ENCODE data around the gene NBEAL2.

The NBEAL2 gene, protein sequence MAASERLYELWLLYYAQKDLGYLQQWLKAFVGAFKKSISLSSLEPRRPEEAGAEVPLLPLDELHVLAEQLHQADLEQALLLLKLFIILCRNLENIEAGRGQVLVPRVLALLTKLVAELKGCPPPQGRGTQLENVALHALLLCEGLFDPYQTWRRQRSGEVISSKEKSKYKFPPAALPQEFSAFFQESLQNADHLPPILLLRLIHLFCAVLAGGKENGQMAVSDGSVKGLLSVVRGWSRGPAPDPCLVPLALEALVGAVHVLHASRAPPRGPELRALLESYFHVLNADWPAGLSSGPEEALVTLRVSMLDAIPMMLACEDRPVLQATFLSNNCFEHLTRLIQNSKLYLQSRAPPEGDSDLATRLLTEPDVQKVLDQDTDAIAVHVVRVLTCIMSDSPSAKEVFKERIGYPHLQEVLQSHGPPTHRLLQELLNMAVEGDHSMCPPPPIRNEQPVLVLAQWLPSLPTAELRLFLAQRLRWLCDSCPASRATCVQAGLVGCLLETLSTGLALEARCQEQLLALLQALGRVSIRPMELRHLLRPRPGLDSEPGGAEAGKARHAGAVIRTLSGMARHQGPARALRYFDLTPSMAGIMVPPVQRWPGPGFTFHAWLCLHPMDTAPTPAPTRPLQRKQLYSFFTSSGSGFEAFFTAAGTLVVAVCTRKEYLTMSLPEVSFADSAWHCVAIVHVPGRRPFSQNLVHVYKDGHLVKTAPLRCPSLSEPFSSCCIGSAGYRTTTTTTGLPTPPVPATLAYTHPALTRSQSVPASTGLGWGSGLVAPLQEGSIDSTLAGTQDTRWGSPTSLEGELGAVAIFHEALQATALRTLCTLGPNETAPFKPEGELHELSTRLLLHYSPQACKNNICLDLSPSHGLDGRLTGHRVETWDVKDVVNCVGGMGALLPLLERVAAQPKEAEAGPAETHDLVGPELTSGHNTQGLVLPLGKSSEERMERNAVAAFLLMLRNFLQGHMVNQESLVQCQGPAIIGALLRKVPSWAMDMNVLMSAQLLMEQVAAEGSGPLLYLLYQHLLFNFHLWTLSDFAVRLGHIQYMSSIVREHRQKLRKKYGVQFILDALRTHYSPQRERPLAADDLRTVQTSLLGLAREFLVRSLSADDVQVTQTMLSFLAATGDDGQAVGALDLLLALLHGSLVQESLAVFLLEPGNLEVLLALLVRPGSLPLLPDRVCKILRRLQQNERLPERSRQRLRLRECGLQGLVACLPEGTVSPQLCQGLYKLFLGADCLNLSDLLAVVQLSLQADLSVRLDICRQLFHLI (N-terminal part only)
- total RNA-seq = 42.6 to 309 (median 129) reads per million in 17 experiments

DNA sequence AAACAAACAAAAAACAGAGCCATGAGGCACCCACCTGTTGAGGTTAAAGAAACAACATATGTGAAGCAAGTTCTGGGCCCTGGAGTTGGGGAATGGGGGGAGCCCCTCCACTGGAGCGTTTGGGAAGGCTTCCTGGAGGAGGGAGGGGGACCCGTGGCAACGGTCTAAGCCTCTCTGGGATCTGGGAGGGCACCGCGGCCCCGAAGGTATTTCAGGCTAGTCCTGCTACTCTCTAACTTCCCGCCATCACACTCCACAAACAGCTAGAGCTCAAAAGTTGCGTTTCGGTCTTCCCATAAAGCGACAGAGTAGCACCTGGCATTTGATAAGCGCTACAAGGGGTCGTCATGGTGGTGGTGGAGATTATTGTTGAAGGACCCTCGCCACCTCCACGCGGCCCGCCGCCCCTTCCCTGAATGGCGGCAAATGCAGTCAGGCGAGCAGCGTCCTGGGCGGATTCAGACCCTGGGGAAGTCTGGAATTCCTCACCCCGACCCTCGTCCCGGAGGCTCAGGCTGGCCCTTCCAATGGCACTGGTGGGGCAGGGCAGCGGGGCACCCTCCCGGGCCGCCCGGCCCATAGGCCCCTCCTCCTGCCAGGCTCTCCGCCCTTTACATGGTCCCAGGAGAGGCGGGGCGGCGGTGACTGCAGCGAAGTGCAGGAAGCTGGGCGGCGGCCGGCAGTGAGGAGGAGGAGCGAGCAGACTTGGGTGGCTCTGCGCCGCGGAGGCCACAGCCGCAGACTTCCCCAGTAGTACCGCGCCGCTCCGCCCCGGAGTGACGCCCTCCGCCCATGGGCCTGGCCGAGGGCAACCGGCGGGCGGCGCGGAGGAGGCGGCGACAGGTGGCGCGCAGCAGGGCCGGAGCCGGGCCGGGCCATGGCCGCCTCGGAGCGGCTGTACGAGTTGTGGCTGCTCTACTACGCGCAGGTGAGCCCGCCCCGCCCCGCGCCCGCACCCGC, at the start of gene NBEAL2:
TSS of gene NBEAL2 (plus strand) at position 682 of the 960 bp plus-strand sequence. CDS start at position 878, 196 bp downstream.
- peak; percentile 96 to 99 (median 98) for DNase-seq

DNA sequence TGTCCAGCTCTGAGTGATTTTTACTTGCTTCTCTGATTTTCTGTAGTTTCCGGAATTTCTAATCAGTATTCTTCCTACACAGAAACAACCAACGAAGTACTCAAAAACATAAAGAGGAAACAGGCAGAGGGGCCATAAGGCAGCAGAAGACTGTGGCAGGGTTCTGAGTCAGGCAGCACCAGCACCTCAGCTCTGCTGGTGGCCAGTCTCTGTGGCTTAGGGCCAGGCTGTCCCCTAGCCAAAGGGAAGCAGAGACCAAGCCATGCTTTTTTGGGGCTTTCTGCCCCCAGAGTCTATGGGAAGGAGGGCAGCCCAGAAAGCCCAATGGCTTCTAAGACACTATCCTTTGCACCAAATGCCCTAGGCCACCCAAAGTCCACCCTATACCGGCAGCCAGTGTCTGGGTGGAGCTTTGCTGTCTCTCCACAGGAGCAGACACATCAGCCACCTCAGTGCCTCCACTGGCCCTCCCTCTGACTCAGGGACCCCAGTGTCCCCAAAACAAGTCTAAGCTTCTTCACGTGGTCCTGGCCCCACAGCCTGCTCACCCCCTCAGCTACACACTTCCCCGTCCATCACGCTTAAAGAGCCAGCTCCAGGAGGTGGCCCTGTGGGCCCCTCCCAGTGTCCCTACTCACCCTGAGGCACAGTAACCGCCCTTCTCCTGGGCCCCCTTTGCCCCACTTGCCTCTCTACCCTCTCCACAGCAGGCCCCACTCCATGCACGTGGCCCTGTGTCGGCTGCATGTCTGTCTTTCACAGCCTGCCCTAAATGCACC, 49.1 kb upstream of the NBEAL2 start:
- peak; percentile 76 to 93 (median 87) for DNase-seq

DNA sequence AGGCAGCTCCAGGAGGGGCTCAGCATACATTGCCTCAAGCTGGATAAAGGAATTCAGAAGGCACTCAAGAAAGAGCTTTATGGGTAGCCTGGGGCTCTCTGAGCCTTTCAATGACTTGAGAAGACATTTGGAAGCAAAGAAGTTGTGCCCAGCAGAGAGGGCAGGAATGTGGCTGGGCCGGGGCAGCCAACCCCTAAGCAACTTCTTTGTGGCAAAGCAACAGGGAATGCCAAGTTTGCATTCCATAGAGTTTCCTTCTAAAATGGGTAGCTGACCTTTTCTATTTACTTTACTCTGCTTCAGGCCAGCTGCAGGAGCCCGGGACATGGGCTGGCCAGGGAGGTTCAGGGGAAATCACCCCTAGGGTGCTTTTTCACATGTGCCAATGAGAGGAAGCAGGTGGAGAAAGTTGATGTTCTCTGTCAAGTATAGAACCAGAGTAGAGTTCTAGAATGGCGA, 48.5 kb upstream of the NBEAL2 start:
- DNase-seq = no peak

DNA sequence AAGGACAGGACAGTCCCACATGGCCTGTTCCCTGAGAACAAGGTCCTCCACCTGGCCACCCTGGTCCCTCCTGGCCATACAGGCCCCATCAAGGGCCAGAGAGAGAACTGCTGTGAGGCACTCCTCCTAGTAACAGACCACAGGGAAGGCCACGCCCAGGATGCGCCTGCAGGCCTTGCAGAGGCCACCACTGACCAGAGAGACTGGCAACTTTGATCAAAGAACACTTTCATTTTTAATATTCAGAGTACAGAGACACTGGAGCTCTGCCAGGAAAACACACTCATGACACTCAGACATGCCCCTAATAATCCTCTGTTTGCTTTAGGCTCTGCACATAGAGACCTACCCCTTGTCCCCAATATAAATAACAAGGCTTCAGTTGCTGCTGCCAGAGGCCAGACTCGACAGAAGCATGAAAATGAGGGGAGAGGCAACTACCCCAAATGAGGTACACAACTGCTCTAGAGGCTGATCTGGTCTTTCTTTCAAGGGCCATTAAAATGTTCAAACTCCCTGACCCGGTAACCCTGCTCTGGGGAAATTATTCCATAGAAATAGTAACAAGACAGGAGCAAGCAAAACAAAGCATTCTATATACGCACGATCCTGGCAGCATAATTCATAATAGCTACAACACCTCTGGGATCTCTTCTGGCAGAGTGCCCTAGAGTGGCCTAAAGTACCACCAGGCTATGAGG, 47.7 kb upstream of the NBEAL2 start:
- peak; percentile 59 to 77 (median 70) for DNase-seq

DNA sequence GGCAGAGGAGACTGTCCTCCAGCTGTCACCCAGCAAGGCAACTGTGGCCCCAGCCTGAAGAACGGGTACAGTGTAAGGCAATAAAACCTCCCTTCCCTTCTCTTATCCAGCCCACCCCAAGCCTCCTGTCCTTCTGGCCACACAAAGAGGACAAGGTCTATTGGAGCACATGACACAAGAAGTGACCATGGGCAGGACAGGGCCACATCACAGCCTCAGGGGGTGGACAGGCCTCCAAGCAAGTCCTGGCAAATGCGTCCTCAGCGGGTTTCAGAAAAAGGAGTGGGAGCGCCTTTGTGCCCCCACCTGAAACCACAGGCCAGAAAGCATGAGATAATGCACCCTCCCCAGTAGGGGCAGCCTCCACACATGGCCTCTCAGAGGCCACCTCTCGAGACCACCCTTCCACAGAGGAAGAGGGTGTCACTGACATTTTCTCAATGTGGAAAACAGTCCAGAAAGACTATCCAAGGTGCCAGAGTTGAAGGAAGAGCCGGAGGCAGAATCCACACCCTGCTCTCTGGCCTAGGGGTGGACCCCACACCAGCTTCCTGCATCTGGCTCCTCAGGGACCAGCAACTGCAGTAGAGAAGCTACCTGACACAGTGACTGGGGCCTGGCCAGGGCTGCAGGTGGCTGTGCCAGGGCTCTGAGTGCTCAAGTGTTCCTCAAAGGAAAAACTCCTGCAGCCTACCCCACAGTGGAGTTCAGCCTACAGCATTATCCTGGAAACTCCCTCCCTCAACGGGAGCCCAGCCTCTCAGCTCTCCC, 46.8 kb upstream of the NBEAL2 start:
- DNase-seq = no peak

DNA sequence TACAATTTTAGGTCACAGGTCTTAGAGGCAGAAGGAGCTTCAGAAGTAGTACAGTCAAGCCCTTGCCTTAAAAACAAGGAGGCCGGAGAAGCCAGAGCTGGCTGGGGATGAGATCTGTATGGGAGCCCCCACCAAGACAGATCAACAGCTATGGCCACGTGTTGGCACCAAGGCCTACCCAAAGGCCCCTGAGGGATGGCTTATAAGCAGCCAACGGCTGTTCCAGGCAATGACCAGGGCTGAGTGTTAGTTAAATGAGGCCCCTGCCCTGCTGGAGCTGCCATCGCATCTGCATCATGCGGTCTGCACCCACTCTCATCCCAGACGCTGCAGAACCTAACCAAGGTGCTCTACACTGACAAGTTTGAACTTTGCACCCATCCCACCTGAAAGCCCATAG, 46.2 kb upstream of the NBEAL2 start:
- no peak for DNase-seq

DNA sequence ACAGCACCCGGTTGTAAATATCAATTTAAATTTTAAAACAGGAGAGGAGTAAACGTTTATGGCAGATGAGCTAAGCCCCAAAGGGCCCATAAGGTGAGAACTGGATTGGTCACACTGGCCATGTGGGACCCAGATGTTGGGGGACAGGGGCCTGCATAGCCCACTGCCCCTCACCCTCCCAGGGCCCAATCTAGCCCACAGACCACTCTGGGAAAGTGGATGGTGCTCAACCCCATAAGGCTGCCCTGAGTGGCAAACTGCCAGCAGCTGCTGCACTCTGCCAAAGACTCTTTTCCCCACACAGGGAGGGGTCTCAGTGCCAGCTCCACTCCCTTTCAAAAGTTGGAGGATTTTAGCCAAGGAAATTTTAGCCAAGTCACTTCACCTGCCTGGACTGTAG, 45.4 kb upstream of the NBEAL2 start:
- DNase-seq = no peak

DNA sequence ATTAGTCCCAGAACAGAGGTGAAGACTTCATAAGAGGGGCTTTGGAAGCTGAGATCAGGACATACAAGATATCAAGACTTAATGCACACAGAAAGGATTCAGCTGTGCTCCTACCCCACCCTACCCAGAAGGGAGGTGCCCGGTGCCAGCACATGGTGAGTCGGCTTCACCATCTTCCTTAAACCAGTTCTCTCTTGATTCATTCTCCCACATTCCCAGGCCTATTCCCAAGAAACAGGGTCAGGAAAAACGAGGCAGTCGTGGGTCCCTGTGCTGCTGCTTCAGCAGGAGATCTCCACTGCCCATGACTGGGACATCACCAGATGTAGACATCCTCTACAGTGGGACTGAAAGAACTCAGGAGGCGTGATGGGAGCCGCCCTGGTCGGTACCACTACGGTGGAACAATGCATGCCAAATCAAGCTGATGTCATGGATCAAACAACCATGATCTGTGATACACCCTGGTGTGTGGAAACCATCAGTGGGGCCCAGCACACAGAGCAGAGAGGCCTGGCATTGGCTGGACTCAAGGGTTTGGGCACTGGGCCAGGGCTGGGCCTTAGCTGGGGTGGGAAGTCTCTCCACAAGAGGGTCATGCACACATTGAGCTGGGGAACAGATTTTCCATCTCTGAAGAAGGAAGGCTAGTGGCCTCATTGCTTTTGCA, 44.8 kb upstream of the NBEAL2 start:
- DNase-seq = peak; percentile 21 to 58 (median 46)

DNA sequence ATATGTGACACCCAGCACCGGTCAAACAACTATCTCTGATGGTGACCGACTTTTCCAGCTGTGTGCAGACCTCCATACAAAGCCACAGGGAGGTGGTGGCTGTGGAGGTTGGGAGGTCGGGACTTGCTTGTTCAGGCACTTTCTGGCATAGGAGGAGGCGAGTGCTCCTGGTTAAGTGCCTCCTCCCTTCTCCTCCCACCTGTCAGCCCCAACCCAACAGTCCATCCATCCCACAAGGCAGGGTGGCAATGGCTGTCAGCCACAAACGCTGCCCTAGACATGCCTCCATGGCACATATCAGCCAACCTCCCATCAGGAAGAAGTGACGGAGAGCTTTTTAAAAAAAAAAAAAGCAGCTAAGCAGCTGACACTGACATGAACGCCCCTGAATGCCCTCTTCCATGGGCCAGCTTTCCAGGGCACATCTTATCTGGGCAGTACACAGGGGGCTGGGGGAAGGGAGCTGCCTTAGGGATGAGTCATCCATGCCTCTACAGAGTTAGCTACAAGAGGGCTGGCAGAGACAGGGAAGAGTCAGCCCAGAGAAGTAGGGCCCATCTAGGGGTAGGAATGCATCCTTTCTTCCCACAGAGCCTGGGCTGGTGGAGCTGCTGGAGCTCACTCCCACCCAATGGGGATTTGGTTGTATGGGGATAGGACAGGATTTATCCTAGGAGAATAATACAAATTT, 44.2 kb upstream of the NBEAL2 start:
- peak; percentile 49 to 80 (median 75) for DNase-seq

DNA sequence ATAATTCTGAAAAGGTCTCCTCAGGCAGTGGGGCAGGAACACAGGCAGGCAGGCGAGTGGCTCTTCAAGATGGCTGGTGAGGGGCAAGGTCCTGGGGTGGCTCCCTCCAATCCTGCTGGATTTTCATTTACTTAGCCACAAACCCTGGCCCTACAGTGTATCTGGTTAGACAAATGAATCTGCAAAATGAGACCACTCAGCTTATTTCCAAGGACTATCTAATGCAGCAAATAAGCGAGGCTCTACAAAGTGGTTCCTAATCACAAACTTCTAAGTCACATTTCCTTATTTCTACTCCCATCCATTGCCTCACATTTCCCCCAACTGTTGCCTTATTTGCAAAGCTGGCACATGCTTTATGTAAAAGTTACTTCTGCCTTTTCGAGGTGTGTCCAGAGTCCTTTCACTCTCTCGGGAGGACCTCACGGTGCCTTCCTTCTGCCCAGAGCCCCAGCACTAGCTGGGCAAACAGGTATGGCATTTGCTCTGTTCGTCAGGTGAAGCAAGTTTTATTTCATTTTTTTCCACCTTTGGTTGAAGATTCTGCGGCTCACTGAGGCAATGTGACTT, 43.4 kb upstream of the NBEAL2 start:
- DNase-seq = peak; percentile 74 to 90 (median 81)

DNA sequence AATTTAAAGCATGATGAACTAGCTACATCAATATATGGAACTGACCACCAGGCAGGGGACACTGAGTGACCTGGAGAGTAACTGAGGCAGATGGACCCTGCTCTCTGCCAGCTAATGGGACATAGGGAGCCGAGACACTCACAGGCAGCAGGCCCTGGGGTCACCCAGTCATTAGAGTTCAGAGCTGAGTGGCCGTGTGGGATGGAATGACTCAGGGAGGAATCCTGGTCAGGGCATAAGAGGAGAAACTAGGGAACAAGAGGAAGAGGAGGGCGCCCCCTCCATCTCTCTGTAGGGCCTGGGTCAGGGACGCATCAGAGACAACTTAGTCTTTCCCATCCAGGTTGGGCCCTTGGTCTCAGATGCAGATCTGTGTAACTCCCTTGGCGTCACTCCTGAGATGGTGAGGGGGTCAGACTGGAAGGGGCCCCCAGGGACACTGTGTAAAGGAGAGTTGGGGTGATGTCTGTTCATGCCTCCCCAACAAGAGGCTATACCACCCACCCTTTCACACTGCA, 42.7 kb upstream of the NBEAL2 start:
- DNase-seq = peak; percentile 71 to 84 (median 78)

DNA sequence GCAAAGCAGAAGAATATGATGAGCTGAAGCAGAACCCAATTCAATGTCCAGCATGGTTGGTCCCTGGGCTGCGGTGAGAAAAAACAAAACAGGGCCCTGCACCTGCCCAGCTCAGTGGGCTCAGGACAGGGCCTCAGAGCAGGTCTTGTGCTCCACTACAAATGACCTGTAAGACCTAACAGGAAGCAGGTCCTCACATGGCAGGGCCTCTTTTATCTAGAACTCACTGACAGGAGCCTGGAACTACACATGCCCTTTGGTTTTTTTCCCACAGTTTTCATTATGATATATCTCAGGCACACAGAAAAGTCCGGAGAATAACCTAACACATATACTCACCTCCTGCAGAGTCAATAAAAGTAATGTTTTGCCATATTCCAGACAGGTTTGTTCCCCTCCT, 41.3 kb upstream of the NBEAL2 start:
- no peak for DNase-seq

DNA sequence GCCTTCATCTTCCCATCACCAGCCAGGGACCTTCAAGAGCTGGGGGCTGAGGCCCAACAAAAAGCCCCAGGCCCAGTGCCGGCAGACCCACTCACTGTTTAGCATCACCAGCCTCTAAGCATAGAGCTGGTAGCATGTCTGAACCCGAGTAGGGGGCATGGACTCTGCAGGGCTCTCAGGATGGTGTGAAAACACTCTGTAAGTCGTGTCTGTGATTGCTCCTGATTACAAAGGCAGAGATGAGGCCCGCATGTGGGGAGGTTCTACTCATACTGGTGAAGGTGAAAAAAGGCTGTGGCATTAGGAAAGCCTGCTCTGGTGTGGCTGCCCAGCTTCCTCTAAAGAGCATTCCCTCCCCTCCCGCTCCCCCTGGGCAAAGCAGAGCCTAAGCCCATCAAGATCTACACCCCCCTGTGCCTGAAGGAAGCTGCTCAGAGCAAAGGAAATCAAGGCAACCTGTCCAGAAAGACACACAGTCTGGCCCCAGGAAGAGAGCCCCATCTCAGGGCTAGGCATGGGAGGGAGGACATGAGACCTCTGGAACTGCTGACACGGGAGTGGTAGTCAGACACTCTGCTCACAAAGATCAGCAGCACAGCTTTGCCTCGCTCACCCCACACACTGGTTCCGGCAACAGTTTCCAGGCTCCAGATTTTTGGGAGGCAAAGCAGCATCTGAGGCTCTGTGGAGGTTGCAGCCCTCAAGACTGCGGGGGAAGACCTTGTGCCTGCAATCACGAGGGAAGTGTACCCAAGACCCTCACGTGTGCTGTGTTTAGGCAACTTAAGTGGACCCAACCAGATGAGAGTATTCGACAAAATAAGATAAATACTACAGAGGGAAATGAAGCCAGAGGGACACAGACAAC, 39.7 kb upstream of the NBEAL2 start:
- DNase-seq = peak; percentile 53 to 71 (median 62)

DNA sequence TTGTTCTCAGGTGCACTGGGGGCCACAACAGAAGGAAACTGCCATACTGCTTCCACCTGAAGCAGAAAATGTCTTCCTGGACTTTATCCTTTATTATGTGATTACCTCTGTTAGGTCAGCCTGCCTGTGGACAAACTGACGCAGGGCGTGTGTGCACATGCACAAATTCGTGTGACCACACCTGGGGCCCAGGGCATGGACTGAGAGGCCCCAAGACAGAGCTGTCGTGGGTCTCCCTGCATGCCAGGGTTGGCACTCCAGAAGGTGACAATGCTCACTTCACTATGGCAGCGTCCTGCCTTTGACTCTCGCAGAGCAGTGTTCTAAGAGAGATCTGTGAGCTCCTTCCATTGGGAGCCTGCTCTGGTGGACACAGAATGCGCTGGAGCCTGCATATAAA, 37.4 kb upstream of the NBEAL2 start:
- DNase-seq = no peak

DNA sequence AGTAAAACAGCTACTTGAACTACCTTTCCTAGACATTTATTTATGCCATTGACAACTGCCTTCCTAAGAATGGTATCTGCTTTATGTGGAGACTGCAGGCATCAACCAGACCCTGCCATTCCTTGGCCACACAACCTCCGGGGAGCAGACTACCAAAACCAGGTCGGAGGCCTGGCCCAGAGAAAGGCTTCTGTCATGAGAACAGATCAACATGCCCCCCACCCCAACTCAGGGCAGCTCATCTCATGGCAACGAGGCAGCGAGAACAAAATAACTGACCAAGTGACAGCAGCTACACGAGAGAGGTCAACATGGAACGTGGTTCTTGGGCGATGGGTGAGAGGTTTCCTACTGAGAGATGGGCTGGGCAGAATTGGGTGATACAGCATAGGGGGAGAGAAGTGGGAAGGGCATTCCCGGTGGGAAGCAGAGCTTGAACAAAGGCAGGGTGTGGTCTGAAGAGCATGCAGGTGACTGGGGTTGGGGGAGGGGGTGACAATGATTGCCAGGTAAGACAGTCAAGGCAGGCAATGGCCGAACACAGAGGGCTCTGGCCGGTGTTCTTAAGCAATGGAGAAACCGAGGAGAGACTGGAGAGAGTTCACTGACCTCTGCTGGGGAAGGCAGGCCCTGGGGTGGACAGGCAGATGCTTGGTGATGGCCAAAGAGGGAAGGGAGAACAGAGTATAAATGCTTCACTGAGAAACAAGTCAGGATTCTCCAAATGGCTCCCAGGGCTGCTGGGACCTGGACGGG, 36.8 kb upstream of the NBEAL2 start:
- no peak for DNase-seq
